HK-2 (cell line): ENCODE results near the gene EPHA5.
"Not testable (repeated sequence)": the region's sequence is repeated elsewhere in the genome, so short reads cannot be mapped to it uniquely, and the experiment has no call there.

ENCODE experiments used
- DNase-seq: peaks from one replicate; pipeline ENCODE4 v3.0.0-alpha.2; 2018; ENCODE audit not compliant: unreplicated experiment

EPHA5 gene

GRCh38 chr4:65370709-65371108 lies 299.6 kb downstream of the EPHA5 start:
- DNase-seq = no peak

DNA sequence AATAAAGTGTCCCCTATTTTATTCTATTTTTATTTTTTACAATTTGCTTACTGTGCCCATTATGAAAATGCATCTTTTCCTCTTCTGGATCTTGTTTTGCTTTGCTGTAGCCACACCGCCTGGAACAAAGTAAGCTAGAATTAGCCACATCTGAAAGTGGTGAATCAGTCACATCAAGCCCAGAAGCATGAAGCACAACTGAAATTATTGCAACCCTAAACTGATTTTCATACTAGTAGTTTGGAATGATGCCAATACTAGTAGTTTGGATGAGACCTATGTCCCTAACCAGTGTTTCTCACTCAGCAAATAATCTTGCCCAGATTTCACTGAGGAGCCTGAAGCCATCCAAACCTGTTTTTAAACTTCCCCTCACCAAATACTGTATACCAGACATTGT lies 303.0 kb downstream of the EPHA5 start:
- DNase-seq = no peak

DNA sequence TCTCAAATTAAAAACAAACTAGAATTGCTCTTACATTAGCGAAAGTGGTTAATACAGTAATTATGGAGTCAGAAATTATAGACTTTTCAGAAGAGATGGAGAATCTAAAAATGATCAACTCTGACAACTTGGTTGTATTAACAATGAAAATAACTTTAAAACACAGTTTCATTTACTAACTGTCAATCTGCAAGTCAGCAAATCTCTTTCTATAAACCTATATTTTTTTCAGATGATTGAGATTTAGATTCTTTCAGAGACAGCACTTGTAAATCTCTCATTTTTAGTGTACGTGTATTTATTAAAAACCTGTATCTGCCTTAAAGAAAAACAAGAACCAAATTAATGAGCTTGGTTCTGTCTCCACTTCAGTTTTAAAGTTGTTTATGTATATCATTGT lies 311.4 kb downstream of the EPHA5 start:
- DNase-seq = no peak

GRCh38 chr4:65353098-65353497 lies 317.2 kb downstream of the EPHA5 start:
- no peak for DNase-seq

DNA sequence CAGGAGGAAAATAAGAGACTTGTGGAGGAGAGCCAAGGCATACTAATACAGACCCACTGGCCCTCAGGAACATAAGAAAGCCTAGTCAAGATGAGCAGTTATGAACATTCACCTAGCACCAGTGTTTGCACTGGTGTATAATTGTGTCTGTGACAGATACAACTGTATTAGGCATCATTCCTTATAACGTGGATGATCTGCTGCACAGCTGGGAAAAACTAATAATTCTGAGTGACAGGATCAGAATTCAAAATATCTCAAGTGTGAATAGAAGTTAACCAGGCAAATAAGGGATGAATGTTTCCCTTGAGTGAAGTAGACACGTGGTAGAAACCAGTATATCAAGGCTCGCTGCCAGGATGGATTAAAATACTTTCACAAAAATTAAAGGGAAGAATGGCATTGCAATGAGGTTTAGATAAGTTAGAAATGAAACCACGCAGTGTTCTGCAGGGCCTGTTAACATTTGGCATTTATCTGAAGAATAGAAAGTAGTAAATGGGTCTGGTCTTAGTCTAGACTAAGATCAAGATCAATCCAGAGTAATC lies 325.9 kb downstream of the EPHA5 start:
- no peak for DNase-seq

GRCh38 chr4:65343342-65343741 lies 326.9 kb downstream of the EPHA5 start:
- no peak for DNase-seq

- DNase-seq = no peak
These were observed 328.7 kb downstream of the EPHA5 start for GRCh38 chr4:65341557-65341956.

DNA sequence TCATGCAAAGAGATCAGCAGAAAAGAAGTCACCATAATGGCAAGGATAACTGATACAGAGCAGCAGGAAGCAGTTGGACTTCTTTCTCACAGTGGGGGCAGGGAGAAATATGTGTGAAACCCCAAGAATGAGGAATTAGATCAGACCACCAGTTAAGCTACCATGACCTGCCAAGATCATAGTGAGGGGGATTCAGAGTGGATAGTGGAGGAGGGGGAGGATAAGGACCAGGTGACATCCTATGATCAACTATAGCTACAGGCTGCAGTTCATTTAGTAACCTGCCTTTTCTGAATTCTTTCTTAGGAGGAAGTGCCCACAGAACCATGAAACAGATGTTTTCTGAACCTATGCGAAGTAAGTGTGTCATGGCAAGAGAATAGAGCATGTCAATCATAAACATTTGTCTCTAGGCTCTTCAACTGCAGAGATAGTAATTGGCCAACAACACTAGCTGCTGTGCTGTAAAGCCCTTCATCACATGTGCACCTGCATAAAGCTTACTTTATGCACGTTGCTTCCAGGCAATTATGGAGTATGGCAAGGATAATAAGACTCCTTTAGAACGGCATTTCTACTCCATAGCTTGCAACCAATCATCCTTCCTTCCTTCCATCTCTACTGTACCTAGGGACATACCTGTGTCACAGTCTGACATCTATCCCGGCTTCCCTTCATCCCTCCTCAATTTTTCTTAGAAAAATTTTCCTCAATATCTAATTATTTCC lies 329.7 kb downstream of the EPHA5 start:
- no peak for DNase-seq

DNA sequence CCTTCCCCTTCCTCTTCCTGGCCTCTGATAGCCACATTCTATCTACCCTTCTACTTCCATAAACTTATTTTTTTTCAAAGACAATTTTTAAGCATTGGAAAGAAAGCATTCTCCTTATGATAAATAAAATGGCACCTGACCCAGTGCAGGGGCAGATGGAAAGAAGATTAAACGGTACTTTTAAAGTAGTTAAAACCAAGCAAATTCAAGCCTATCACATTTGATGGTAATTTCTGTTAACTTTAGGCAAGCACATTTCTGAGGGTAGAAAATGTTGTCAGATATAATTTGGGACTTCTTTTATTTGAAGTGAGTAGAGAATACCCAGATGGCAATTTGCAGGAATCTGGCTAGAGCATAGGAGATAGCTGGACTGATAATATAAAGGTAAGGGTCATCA lies 332.9 kb downstream of the EPHA5 start:
- DNase-seq = no peak

DNA sequence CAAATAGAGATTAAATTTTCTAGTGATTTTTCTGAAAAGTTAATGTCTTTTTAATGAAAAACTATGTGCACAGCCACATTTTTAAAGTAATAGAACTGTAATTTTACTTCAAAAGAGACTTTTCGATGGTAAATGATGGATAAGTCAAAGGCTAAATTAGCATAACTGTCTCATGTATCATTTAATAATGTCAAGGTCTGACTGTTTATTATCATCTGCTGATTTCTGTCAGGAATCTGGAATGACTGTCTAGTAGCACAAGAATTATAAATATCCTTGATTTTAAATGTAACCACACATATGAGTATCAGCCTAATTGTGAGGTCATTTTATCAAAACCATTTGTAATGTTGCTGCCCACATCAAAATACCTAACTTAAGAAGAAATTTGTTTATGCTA lies 333.8 kb downstream of the EPHA5 start:
- no peak for DNase-seq

GRCh38 chr4:65316534-65316933 lies 353.8 kb downstream of the EPHA5 start:
- DNase-seq = no peak

GRCh38 chr4:65311120-65311519 lies 359.2 kb downstream of the EPHA5 start:
- no peak for DNase-seq

GRCh38 chr4:65310586-65310985 lies 359.7 kb downstream of the EPHA5 start:
- DNase-seq = no peak

GRCh38 chr4:65308626-65309025 lies 361.7 kb downstream of the EPHA5 start:
- DNase-seq = not testable (repeated sequence)

- no peak for DNase-seq
These were observed 368.1 kb downstream of the EPHA5 start for GRCh38 chr4:65302145-65302544.

DNA sequence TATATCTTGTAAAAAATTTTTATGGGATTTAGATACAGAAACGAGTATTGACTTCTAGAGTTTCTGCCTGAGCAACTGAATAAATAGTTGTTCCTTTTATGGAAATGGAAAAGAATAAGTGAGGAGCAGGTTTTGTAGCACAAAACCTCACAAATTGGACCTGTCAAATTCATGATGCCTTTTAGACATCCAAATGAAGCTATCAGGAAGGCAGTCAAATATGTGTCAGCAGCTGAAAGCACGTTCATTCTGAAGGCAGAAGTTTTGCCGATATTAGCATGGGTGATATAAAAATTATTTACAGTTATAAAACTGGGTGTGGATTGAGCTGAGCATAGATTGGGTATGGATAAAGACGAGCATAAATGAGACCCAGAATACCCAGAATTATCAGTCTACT lies 374.0 kb downstream of the EPHA5 start:
- no peak for DNase-seq

DNA sequence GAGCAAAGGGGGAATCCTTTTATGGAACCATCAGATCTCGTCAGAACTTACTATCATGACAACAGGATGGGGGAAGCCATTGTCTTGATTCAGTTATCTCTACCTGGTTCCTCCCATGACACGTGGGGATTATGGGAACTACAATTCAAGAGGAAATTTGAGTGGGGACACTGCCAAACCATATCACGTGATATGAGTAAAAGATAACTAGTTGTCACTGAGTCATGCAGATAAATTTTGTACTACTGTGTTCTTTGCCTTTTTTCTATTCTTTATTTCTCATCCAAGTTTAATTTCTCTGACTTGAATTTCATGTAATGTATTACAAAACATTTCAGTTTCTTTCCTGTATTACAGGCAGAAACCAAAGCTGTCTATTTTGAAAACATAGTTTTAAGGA lies 383.2 kb downstream of the EPHA5 start:
- no peak for DNase-seq
